Kasumi-1 (cell line): ENCODE measurements around the gene SLC45A1.
"Not testable (repeated sequence)": the region's sequence is repeated elsewhere in the genome, so short reads cannot be mapped to it uniquely, and the experiment has no call there.

Experiments
- DNase-seq, 2 experiments: peaks; one replicate each; lab custom pipeline; 2025; lab: John Stamatoyannopoulos, UW

SLC45A1 gene

DNA sequence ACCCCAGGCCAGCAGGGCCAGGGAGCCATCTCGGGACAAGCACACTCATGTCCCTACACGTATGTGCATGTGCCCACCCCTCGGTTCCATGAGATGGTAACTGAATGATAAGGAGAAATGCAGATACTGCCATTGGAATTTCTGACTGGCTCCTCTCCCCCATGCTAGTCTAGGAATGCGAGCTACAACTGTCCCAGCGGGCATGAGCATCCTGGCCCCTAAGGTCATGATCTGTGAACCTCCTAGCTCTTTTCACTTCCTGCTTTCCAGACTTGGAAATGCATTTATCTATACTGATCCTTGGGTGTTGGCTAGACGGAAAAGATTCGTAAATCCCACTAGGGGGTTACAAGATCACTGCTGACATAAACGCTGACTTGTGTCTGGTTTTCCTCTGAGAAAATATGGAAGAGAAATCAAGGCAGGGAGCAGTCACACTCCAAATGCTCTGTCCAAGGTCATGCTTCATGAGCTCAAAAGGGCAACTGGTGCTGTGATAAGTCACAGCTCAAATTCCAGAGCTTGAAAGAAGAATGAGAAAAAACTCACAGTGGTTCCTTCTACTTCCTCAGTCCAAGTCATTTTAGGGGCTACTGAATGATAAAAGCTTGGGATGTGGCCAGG is 49.8 kb downstream of the SLC45A1 start:
- no peak for DNase-seq

DNA sequence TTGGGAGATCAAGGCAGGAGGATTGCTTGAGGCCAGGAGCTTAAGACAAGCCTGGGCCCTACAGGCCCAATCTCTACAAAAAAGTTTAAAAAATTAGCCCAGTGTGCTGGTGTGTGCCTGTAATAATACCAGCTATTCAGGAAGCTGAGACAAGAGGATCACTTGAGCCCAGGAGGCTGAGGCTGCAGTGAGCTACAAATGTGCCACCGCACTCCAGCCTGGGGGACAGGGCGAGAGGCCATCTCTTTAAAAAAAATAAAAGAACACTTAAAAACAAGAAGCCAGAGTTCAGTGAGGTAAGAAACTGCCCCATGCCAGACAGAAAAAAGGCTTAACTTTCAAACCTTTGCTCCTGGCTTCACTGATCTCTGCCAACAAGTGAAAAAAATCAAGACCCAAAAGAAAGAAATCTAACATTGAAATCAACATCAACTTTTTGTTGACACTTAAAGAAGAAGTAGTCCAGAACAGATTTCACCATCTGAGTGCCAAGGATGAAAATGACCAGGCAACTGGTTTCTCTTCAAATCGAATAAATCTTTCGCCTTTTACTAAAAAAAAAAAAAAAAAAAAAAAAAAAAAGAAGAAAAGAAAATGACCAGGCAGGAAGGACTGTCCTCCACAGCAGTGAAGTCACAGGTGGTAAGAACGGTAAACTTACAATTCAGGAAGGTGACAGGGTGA is 51.2 kb downstream of the SLC45A1 start:
- no peak for DNase-seq

DNA sequence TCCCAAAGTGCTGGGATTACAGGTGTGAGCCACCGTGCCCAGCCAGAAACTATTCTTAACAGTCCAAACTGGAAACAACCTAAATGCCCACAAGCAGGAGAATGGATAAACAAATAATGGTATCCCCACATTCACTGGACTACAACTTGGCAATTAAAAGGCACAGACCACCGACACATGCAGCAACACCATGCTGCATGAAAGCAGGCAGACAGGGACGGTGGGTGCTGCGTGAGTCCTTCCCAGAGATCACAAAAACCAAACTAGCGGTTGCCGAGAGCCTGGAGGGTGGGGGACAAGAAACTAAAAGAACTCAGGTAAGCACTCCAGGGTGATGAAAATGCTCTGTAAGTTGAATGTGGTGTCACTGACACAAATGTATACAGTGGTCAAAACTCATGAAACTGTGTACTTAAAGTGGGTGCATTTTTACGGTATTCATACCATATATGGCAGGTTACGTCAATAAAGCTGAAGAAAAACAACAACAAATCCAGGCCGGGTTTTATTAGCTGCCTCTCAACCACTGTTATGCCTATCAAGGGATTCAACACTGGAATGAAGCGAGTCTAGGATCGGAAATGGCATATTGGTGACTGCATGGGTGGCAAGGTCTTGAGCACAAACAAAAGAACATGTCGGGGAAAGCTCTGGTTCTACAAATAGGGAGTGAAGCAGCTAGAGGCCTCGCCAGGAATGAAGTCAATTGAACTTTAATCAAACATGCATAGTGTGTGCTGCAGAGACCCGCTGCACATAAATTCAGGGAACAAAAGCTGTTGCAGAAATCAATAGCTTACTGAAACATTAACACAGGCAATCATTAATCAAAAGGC is 52.4 kb downstream of the SLC45A1 start:
- no peak for DNase-seq

DNA sequence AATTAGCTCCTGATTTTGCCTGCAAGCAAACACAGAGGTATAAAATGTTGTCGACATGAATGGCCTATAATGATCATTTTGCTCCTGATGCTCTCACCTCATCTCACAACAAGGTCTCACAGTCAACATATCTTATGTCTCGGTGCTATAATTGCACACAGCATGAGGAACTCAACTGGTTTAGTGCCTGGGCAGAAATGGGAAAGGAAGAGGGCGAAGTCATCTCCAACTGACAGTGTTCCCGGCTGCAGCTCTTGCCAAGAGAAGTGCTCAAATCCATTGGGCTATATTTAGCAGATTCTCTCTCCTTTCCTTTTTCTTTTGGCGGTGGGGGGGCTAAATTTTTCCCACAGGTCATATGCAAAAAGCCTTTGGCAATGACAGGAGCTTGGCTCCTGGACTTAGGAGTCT is 53.0 kb downstream of the SLC45A1 start:
- DNase-seq = no peak

DNA sequence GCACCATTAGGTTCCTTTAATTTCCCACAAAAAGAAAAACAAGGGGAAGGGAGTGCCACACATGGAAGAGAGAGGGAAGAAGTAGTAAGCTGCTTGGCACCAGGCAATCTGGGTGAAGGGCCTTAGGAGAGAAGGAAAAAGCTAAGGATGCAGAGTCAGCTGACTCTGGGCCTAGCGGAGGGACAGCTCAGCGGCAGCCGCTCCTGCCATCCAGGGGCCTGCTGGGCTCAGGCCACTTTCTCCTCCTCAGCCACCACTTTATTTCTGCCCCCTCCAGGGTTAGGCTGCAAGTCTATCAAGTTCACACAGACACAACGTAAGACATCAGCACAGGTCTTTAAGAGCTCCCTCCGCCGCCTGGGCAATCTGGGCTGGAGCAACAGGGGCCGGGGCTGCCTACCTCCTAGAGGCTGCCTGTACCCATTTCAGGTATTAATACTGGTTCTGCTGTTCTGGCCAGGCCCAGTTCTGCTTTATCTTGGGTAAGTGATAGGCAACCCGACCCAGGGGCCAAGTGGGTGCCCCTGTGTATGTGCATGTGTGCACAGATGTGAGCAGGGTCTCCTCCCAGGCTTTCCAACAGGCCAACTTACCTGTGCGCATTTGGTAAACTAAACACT is 53.6 kb downstream of the SLC45A1 start:
- DNase-seq = no peak

DNA sequence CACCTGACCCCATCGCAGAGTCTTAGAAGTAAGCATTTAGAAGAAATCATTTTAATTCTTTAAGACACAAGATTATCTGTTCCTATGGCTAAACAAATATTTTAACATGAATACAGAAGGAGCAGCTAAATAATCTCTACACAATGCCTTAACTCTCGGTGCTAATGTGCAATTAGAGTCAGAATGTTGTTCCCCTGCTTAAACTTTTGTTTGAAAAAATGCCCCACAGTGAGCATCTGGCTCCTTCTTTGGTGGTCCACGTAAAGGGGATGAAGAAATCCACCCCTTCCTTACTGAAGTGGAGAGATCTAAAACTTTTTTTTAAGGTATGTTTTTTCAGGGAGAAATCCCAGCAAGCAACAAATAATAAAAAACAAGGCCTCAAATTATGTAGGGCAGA is 55.2 kb downstream of the SLC45A1 start:
- no peak for DNase-seq

DNA sequence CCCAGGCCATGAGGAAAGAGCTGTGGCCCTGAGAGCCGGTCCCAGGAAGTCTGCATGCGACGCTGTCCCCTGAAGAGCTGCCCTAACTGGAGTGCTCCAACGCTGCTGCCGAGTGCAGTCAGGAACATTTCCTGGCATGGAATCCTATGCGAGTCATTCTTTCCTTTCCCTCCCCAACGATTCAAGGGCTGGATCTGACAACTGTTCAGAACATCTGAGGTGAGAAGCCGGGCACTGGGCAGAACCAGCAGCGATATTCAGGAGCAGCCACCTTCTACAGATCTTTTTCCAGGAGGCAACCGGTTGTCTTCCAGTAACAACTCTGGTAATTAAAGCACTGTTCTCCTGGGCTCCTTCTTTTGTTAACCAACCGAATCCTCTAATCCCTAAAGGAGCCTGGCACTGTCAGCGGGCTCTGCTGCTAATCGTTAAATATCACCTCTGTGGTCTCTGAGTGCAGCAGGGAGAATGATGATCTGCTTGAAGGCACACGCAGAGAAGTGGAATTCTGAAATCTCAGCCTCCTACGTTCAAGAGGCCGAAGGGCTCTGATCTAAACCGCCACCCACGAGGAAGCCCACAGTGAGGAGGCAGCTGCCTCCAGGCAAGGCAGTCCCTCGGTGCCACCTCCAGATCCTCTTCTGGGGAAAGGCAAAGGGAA is 55.8 kb downstream of the SLC45A1 start:
- DNase-seq = no peak

DNA sequence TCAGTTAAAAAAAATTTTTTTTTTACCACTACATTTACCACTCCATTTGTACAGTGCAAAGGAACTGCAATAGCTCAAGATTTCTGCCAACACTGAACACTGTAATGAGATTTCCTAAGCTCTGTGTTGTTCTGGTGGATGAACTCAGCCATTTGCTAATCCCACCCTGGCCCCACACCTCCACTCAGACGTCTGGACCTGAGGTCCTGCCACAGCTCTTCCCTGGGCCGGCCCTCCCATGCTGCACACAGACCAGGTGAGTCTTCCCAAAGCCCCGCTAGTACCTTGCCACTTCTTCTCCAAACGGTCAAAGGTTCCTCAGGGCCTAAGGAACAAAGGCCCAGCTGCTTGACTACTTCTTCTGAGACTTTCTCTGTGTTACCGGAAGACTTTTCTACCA is 56.4 kb downstream of the SLC45A1 start:
- no peak for DNase-seq

DNA sequence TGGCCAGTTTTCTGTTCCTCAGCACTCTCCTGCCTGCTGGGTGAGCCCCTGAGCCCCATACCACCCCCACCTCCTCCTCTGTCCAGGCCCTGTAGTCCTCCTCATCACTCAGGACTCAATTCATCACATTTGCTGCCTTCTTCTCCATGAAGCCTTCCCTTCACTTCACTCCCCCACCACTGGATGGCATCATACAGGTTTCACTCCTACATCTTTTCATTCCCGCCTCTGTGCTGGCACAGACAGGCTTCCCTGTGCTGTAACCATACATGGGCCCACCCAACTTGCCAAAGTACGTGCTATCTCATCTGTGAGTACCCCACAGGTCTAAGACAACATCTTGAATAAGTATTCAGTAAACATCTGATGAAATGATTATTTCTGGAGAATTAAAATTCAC is 56.9 kb downstream of the SLC45A1 start:
- peak; percentile 40 to 53 for DNase-seq

DNA sequence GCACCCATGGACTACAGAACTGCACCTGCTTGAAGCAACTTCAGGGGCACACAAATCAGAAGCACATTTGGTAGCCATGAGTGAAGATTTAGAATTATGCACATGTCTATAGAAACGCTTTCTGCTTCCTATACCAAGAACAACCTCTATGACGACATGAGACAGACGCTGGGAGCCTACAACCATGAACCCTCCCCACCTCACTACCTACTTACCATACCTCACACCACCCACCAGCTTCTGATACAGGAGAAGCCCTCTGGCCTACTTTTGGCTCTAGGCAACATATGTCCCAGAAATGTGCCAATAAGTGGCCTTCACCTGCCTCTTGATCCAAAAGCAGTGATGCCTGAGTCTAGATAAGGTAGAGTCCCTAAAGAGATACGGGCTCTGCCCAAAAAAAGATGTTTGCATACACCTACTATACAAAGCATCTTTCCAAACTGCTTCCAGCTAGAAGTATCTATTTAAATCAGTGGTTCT is 58.5 kb downstream of the SLC45A1 start:
- no peak for DNase-seq

DNA sequence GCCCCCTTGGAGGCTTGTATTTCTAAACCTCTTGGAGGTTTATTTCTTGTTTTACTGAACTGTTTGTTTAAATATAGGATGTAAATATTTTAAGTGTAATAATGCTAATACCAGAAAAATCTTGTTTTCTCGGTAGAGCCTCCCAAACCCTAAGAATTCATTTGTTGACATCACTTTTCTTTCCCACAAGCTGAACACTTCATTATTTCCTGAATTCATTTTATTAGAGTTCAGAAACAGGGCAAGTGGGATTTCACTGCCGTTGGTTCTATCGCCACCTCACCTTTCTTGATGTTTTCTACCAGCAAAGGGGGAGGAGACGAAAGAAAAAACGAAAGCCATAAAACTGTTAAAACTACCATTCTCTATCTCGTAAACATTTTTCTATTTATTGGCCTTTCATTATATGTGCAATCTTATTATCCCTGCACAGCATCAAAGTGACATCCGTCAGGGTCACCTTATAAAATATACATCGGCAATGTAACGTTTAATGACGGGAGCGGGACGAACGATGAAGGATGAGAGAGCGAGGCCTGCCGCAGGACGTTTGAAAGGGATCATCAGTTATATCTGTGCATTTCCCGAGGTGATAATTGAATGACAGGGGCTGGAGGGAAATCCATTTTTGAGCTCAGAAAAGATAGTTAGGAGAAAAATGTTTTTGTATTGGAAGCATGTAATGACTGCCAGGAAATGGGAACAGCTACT is 59.5 kb downstream of the SLC45A1 start:
- DNase-seq = no peak

DNA sequence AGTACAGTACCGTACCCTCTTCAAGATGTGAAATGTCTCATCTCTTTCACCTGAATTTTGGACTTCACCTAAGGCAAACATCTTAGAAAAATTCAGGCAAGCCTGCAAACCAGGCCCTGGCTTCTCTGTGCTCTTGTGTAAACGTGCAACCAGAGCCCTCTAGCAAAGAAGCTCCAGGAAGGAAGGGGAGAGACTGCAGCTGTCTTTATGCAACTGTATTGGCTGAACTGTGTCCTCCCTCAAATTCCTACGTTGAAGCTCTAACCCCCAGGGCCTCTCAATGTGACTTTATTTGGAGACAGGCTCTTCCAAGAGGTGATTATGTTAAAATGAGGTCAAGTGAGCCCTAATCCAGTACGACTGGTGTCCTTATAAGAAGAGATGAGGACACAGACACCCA is 60.3 kb downstream of the SLC45A1 start:
- peak; percentile 95 to 97 for DNase-seq

DNA sequence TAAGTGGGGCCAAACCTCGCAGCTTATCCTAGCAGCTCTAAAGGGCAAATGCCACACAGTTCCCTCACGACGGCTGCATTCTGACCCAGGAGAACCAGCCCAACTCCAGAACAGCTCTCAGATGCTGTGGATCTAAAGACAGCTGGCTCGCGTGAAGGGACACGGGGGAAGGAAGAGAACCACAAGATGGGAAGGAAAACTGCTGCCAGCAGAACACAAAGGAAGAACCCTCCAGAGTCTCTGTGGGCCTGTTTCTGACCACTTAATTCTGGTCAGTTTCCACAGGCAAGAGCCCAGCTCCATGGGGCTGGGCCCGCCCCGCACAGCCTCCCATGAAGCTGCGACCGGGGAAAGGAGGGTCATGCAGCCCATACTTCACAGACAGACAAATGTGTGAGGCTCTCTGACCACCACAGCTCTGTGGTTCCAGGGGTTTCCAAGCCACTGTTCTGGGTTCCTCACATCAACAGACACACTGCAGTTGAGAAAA is 61.1 kb downstream of the SLC45A1 start:
- DNase-seq = no peak

DNA sequence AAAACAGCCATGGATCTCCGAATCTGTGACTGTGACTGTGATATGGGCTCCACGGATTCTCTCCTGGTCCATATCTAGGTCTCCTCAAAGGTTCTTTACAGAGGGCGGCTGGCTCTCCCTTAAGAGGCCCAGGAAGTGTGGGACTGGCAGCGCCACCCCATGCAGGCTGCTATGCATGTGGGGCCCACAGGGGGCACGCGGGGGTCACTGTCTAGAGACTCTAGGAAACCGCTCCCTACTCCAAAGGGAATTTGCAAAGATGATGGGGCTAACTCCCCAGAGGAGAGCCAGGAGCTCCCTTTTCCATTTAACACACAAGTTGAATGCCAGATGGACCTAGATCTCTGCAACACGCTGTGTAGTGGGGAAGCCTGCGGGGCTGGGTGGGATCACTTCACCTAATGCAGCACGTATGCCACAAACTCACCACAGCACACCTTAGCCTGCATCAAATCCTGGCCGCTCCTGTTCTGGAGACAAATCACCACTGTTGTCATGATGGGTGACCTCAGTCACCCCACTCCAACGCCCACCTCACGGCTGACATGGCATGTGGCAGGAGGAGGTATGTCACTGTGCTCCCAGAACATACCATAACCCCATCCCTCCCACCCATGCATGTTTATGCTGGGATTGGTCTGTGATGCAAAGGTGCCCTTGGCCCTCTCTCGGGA is 61.7 kb downstream of the SLC45A1 start:
- no peak for DNase-seq

DNA sequence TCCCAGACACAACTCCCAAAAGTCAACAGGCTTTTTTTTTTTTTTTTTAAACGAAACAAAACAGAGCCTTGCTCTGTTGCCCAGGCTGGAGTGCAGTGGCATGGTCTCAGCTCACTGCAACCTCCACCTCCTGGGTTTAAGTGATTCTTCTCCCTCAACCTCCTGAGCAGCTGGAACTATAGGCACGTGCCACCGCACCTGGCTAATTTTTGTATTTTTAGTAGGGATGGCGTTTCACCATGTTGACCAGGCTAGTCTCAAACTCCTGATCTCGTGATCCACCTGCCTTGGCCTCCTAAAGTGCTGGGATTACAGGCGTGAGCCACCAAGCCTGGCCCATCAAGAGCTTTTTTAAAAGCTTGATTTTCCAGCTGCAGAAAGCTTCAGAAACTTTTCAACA is 62.4 kb downstream of the SLC45A1 start:
- DNase-seq = not testable (repeated sequence)

DNA sequence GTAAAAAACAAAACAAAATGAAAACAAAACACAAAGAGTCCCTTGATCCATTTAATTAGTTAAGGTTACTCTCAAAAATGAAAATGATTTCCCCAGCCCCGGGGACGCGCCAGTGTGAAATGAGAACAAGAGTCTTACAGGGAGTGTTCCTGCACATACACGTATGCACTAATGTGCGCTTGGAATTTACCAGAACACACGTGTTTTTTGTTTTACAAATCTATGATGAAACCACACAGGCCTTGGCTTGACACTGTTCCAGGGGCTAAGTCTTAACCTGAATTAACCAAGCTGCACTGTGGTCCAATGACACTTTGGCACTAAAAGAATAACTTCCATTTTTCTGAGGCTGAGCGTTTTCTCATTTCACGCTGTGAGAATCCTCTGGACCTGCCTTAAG is 63.7 kb downstream of the SLC45A1 start:
- no peak for DNase-seq

DNA sequence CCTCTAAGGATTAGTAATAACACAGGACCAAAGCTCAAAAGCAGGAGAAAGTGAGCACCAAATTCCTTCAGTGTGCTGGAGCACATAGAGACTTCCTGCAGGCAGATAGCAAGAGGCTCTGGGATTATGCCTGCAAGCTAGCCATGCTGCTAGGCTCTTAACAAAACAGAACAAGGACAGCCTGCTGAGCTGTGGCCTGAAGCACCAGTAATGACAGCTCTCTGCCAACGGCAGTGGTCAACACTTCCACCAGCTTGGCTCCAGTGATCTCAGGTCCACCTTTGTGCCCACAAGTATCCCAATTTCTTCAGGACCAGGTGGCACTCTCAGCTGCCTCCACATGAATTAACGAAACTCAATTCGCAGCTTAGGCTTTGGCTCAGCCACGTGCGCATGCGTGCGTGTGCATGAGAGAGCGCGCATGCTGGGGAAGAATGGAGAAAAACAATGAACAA is 64.2 kb downstream of the SLC45A1 start:
- DNase-seq = no peak

DNA sequence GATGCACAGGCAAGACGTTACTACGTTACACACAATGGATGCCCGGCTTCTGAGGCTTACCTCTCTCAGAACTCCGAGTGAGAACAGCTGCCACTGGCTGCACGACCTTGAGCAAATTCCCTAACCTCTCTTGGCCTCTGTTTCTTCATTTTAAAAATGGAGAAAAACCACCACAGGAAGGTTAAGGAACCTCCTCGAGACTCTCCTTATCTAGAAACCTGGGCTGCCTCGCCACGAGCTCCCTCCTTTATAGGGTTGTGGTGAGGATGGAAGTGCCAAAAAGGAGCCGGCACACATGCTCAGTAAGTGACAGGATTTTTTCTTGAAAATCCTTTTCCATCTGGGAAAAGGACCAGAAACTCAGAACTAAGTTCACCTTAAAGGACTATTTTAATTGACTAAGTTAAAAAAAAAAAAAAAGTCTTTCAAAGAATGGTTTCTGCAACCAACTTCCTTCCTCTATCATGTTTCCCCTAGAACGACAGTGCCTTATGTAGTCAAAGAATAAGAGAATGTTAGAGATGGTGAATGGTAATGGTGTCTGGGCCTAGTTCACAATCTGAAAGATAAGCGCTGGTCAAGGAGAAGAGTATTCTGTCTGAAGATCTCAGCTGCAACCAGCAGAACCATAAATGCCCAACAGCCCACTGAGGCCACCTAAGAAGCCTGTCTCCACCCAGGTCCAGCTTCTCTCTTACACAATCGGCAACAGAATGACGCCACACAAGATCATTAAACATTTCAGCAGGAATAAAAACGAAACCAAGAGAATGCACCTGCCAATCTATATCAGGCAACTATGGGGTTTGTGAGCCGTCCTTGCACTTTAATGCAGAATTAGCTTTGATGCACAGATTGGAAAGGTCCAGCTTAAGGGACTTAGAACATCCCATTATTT is 64.9 kb downstream of the SLC45A1 start:
- peak; percentile 45 to 65 for DNase-seq

DNA sequence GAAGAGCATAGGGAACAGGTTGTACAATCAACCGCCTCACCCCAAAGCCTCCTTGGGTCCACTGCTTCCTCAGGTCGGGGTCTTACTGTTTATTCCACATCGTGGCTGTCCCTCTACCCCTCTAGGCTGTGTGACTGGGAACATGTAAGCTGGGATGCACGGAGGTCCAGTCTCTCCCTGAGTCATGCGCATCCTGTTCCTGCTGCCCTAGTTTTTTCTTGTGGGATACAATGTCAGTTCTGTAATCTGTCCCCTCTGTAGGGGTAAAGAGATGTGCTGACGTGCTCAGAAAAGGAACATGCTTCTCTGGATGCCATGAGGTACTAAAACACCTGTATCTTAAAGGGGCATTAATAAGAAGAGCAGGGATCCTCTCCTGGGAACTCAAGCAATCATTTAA is 66.2 kb downstream of the SLC45A1 start:
- DNase-seq = no peak
